NCI-H1436 (cell line): ENCODE results near the gene DAPK2.

Source experiments
- DNase-seq: peaks from one replicate; lab custom pipeline; 2025; lab: John Stamatoyannopoulos, UW

The DAPK2 gene

GRCh38 chr15:63943829-63944680 is 102.2 kb downstream of the DAPK2 start:
- no peak for DNase-seq

- DNase-seq, result peak; percentile 50
Observed at GRCh38 chr15:63942486-63943365, 103.6 kb downstream of the DAPK2 start.

GRCh38 chr15:63941698-63942465 is 104.4 kb downstream of the DAPK2 start:
- DNase-seq, result no peak

- DNase-seq, result no peak
Observed at GRCh38 chr15:63940966-63941620, 105.2 kb downstream of the DAPK2 start.

- DNase-seq, result no peak
Observed at GRCh38 chr15:63939531-63940130, 106.7 kb downstream of the DAPK2 start.

- no peak for DNase-seq
Observed at GRCh38 chr15:63938486-63939061, 107.7 kb downstream of the DAPK2 start.

- DNase-seq, result no peak
Observed at GRCh38 chr15:63933522-63933921, 112.8 kb downstream of the DAPK2 start.

GRCh38 chr15:63931556-63931955 is 114.7 kb downstream of the DAPK2 start:
- no peak for DNase-seq

- DNase-seq, result no peak
Observed at GRCh38 chr15:63930034-63930433, 116.3 kb downstream of the DAPK2 start.

- no peak for DNase-seq
Observed at GRCh38 chr15:63928185-63928842, 118.0 kb downstream of the DAPK2 start.

- no peak for DNase-seq
Observed at GRCh38 chr15:63923993-63924950, 122.0 kb downstream of the DAPK2 start.

GRCh38 chr15:63922916-63923315 is 123.4 kb downstream of the DAPK2 start:
- DNase-seq, result no peak

GRCh38 chr15:63922261-63922904 is 123.9 kb downstream of the DAPK2 start:
- no peak for DNase-seq

- DNase-seq, result no peak
Observed at GRCh38 chr15:63920504-63921175, 125.6 kb downstream of the DAPK2 start.

- no peak for DNase-seq
Observed at GRCh38 chr15:63918901-63919348, 127.4 kb downstream of the DAPK2 start.

- no peak for DNase-seq
Observed at GRCh38 chr15:63918317-63918672, 128.0 kb downstream of the DAPK2 start.

- no peak for DNase-seq
Observed at GRCh38 chr15:63917588-63918316, 128.5 kb downstream of the DAPK2 start.
